Testis (tissue), 3 donors: Measurements from ENCODE around the gene AGK. TPM values are rescaled to one million over a fixed set of nuclear protein-coding genes. Genes with fewer than 3 reads are reported as not detected.

ENCODE experiments used
- DNase-seq: peaks from one replicate; pipeline ENCODE4 v3.0.0-alpha.2; 2019
- H3K27ac ChIP-seq, 2 donors: fragments of 200-600 bp; sonication (generic); one replicate each; pipeline ENCODE4 v1.5.1; 2019
- H3K27me3 ChIP-seq: fragments of 200-600 bp; sonication (generic); one replicate; pipeline ENCODE4 v1.5.1; 2019
- H3K36me3 ChIP-seq: fragments of 200-600 bp; sonication (generic); one replicate; pipeline ENCODE4 v1.5.1; 2017; ENCODE audit warnings: low read depth; ENCODE audit errors: missing control alignments
- H3K4me1 ChIP-seq: fragments of 200-600 bp; sonication (generic); one replicate; pipeline ENCODE4 v1.5.1; 2019
- H3K4me3 ChIP-seq, 2 donors: fragments of 200-600 bp; sonication (generic); one replicate each; pipeline ENCODE4 v1.5.1; 2017 to 2019
- H3K9me3 ChIP-seq: fragments of 200-600 bp; sonication (generic); one replicate; pipeline ENCODE4 v1.5.1; 2017
- POLR2A ChIP-seq: fragments of 450-650 bp; IDR thresholded peaks from one replicate; pipeline ENCODE4 v1.6.1; 2017; ENCODE audit warnings: antibody characterized with exemption, mild to moderate bottlenecking, moderate library complexity
- WGBS, 2 donors: methylation state at CpG; one replicate each; pipeline ENCODE4 v1.1.5; 2018; 5-methylcytosine and 5-hydroxymethylcytosine counted together
- intact Hi-C: fragments of 100-400 bp; cut with DNase I; formaldehyde crosslinking; loops from one replicate; pipeline ENCODE4 v1.15.1; 2023; ENCODE audit warnings: low total_unique reads
- polyA plus RNA-seq: library from polyadenylated mRNA; stranded (reverse); fragments of 350-450 nt; fragmentation: Illumina TruSeq; extraction: RNeasy Lipid Tissue Mini Kit (QIAGEN cat#74804); gene quantifications from one replicate; pipeline ENCODE4 v1.2.3, GENCODE V29; 2014; ENCODE audit warnings: low read depth, low replicate concordance; ENCODE audit not compliant: insufficient read depth
- total RNA-seq, 2 donors: library from RNA; depleted of rRNA; stranded (reverse); fragments of >200 nt; gene quantifications; one replicate each; pipeline ENCODE4 v1.2.3, GENCODE V29; 2016
- TF ChIP-seq, protein P1 (sequence below), 3 experiments: fragments of 450-650 bp in 2 of 3; fragments of 200-600 bp in 1 of 3; sonication (generic) in 1 of 3; IDR thresholded peaks; one replicate each; pipeline ENCODE4 v1.5.1; 2016 to 2019; ENCODE audit warnings: antibody characterized with exemption in 3 of 3, mild to moderate bottlenecking in 2 of 3, moderate library complexity in 1 of 3

Gene AGK
- total and polyA plus RNA-seq, 3 donors from 2014 or later, result 14.9 to 32.4 (median 25.1) TPM

- no peak for DNase-seq
- H3K27me3 ChIP-seq, result no peaks in the 10 kb centered on the region
These were observed 47.2 kb downstream of the AGK start for GRCh38 chr7:141598408-141598807.

GRCh38 chr7:141600168-141601006 lies 49.2 kb downstream of the AGK start:
- no peaks in the 10 kb centered on the region for H3K27me3 ChIP-seq
- WGBS, 2 donors, result 91 to 95% methylated on average over 4 of the region's 4 CpGs
- no peak overlapping the region for H3K27ac ChIP-seq
- no peaks in the 10 kb centered on the region for H3K36me3 ChIP-seq
- no peak overlapping the region for H3K4me3 ChIP-seq
- intact Hi-C loops, result no loop called here
- DNase-seq, result no peak
- no peaks in the 10 kb centered on the region for H3K4me1 ChIP-seq
- no peak for TF ChIP-seq POLR2A
- TF ChIP-seq, protein P1, sequence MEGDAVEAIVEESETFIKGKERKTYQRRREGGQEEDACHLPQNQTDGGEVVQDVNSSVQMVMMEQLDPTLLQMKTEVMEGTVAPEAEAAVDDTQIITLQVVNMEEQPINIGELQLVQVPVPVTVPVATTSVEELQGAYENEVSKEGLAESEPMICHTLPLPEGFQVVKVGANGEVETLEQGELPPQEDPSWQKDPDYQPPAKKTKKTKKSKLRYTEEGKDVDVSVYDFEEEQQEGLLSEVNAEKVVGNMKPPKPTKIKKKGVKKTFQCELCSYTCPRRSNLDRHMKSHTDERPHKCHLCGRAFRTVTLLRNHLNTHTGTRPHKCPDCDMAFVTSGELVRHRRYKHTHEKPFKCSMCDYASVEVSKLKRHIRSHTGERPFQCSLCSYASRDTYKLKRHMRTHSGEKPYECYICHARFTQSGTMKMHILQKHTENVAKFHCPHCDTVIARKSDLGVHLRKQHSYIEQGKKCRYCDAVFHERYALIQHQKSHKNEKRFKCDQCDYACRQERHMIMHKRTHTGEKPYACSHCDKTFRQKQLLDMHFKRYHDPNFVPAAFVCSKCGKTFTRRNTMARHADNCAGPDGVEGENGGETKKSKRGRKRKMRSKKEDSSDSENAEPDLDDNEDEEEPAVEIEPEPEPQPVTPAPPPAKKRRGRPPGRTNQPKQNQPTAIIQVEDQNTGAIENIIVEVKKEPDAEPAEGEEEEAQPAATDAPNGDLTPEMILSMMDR (IDR thresholded peaks at IDR 0.05), result no peak
- H3K9me3 ChIP-seq, result no peaks in the 10 kb centered on the region

More at GRCh38 chr7:141598408-141598807, 47.2 kb downstream of the AGK start:
- H3K36me3 ChIP-seq, result no peaks in the 10 kb centered on the region
- TF ChIP-seq POLR2A, result no peak
- TF ChIP-seq, protein P1 (IDR thresholded peaks at IDR 0.05), result no peak
- intact Hi-C loops, result no loop called here
- H3K9me3 ChIP-seq, result no peaks in the 10 kb centered on the region
- no peak overlapping the region for H3K4me3 ChIP-seq
- no peaks in the 10 kb centered on the region for H3K4me1 ChIP-seq
- H3K27ac ChIP-seq, result no peak overlapping the region
- WGBS, 2 donors, result 93 to 97% methylated on average over 2 of the region's 2 CpGs

GRCh38 chr7:141609576-141609975 lies 58.4 kb downstream of the AGK start:
- Histone ChIP-seq H3K4me3 (no peak overlapping the region), H3K9me3 (no peaks in the 10 kb centered on the region), H3K27me3 (no peaks in the 10 kb centered on the region), H3K4me1 (no peaks in the 10 kb centered on the region), H3K36me3 (no peaks in the 10 kb centered on the region), H3K27ac (no peak overlapping the region)
- TF ChIP-seq, protein P1 (IDR thresholded peaks at IDR 0.05), result no peak
- TF ChIP-seq POLR2A, result no peak
- intact Hi-C loops, result no loop called here
- no peak for DNase-seq
- WGBS, 2 donors, result 85 to 95% methylated on average over 2 to 3 of the region's 3 CpGs

DNA sequence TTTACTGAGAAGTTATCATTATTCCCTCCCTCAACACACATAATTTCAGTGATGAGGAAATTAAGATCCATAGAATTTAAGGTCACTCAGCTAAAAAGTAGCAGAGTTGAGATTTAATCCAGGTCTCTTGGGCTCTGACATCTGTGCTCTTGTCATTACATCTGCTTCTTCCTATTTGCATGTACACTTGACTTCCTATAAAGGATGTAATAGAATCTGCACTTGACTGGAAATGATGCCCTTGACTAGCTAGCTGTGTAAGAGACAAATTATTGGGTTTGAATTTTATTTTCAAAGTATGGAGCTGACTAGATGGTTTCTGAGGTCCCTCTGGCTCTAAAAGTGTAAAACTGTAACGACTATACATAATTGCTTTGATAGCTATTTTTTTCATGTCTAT lies 59.5 kb downstream of the AGK start:
- Histone ChIP-seq H3K27ac (no peak overlapping the region), H3K36me3 (no peaks in the 10 kb centered on the region), H3K9me3 (no peaks in the 10 kb centered on the region), H3K27me3 (no peaks in the 10 kb centered on the region), H3K4me1 (no peaks in the 10 kb centered on the region), H3K4me3 (no peak overlapping the region)
- WGBS, 2 donors, result 96 to 100% methylated on average over 1 of the region's 1 CpG
- TF ChIP-seq, protein P1 (IDR thresholded peaks at IDR 0.05), result no peak
- no peak for TF ChIP-seq POLR2A
- DNase-seq, result no peak
- intact Hi-C loops, result no loop called here

- H3K4me1 ChIP-seq, result no peaks in the 10 kb centered on the region
- DNase-seq, result no peak
These were observed 61.7 kb downstream of the AGK start for GRCh38 chr7:141612861-141613260.

More at GRCh38 chr7:141612861-141613260, 61.7 kb downstream of the AGK start:
- Histone ChIP-seq H3K9me3 (no peaks in the 10 kb centered on the region), H3K4me3 (no peak overlapping the region), H3K27ac (no peak overlapping the region), H3K27me3 (no peaks in the 10 kb centered on the region), H3K36me3 (no peaks in the 10 kb centered on the region)
- intact Hi-C loops, result no loop called here
- no peak for TF ChIP-seq POLR2A
- TF ChIP-seq, protein P1 (IDR thresholded peaks at IDR 0.05), result no peak
